K562 (cell line): ENCODE measurements around the gene SEMA4F. TPM values are rescaled to one million over a fixed set of nuclear protein-coding genes. Genes with fewer than 3 reads are reported as not detected.

ENCODE experiments used
- ATAC-seq: fragments of 200-7000 bp; cut with Tn5 transposase; 3 replicates; pipeline ENCODE4 v1.9.1; 2020; ENCODE audit warnings: moderate library complexity
- BruUV-seq: library from RNA; stranded (reverse); fragments of 400-500 nt; replicated peaks from 2 replicates; lab custom pipeline; 2021; lab: Mats Ljungman, UMichigan
- CTCF ChIA-PET: fragments of 300-600 bp; formaldehyde crosslinking; extraction: SDS; loops from one replicate; lab custom pipeline; 2021; ENCODE audit warnings: low intra/inter-chr PET ratio; lab: Yijun Ruan, JAX
- POLR2A ChIA-PET: fragments of 300-600, 350-650 bp; sonication (Branson Sonifier 250); formaldehyde crosslinking; extraction: SDS; loops from one replicate; lab custom pipeline; 2021; ENCODE audit warnings: antibody characterized with exemption, inconsistent platforms; lab: Yijun Ruan, JAX
- DNase-seq, 4 experiments: peaks; one replicate each; pipeline versions ENCODE4 v3.0.0 to v3.0.0-alpha.2; 2011 to 2018; ENCODE audit warnings: low spot score in 3 of 4, mixed read lengths in 3 of 4; ENCODE audit errors: extremely low read depth in 1 of 4
- FAIRE-seq: peaks from 2 replicates; lab custom pipeline; 2011; peaks lifted over from hg19 to GRCh38; lab: Jason Lieb, UNC
- H2AFZ ChIP-seq: 2 replicates; pipeline ENCODE4 v1.6.0; 2011; ENCODE audit warnings: low read depth, low read length, control low read depth, inconsistent platforms
- H3K27ac ChIP-seq: fragments of 200-600 bp; 3 replicates; pipeline ENCODE4 v1.8.0; 2011; ENCODE audit warnings: low read depth, mild to moderate bottlenecking, control low read depth, inconsistent platforms, low read length, moderate library complexity, mixed read lengths; ENCODE audit errors: extremely low read depth
- H3K27me3 ChIP-seq, 2 experiments: fragments of 300-600 bp in 1 of 2; 2 replicates in 1 of 2; 3 replicates in 1 of 2; pipeline versions ENCODE4 v1.6.0 to v1.8.0; 2011; ENCODE audit warnings: inconsistent platforms in 2 of 2, low read length in 2 of 2, mild to moderate bottlenecking in 1 of 2, mixed read lengths in 1 of 2, moderate library complexity in 1 of 2; ENCODE audit not compliant: control insufficient read depth in 2 of 2, insufficient read depth in 2 of 2
- H3K36me3 ChIP-seq: fragments of 300-600 bp; 3 replicates; pipeline ENCODE4 v1.8.0; 2011; ENCODE audit warnings: mild to moderate bottlenecking, low read length, inconsistent platforms; ENCODE audit not compliant: control insufficient read depth, insufficient read depth
- H3K4me1 ChIP-seq, 2 experiments: fragments of 200-600 bp in 1 of 2; replicated peaks in 1 of 2; 2 replicates in 1 of 2; 3 replicates in 1 of 2; pipeline versions ENCODE4 v1.5.1 to v1.8.0; 2011; ENCODE audit warnings: inconsistent platforms in 2 of 2, low read length in 2 of 2, mild to moderate bottlenecking in 1 of 2, mixed read lengths in 1 of 2, moderate library complexity in 1 of 2; ENCODE audit not compliant: control insufficient read depth in 2 of 2, insufficient read depth in 2 of 2
- H3K4me2 ChIP-seq: 2 replicates; pipeline ENCODE4 v1.6.1; 2011; ENCODE audit warnings: low read length, control low read depth, inconsistent platforms, mixed read lengths; ENCODE audit not compliant: insufficient read depth
- H3K4me3 ChIP-seq: fragments of 200-600 bp; sonication (generic), shearing (Covaris generic); 2 replicates; pipeline ENCODE4 v1.5.1; 2016; ENCODE audit warnings: control low read depth, inconsistent platforms
- H3K79me2 ChIP-seq: fragments of 200-600 bp; 3 replicates; pipeline ENCODE4 v1.8.0; 2011; ENCODE audit warnings: low read length, inconsistent platforms; ENCODE audit not compliant: control insufficient read depth, insufficient read depth
- H3K9ac ChIP-seq, 2 experiments: 2 replicates each; pipeline versions ENCODE4 v1.6.0 to v1.6.1; 2011; ENCODE audit warnings: low read depth in 2 of 2, low read length in 2 of 2, control low read depth in 1 of 2, inconsistent platforms in 1 of 2, mild to moderate bottlenecking in 1 of 2, mixed read lengths in 1 of 2; ENCODE audit not compliant: insufficient read depth in 1 of 2
- H3K9me1 ChIP-seq: one replicate; pipeline ENCODE4 v1.6.0; 2011; ENCODE audit warnings: inconsistent platforms, mild to moderate bottlenecking, low read length, moderate library complexity; ENCODE audit not compliant: control insufficient read depth, insufficient read depth
- H3K9me3 ChIP-seq: replicated peaks from 2 replicates; pipeline ENCODE4 v1.5.1; 2011; ENCODE audit warnings: low read depth, low read length, inconsistent platforms; ENCODE audit not compliant: control insufficient read depth, insufficient read depth
- H4K20me1 ChIP-seq: replicated peaks from 2 replicates; pipeline ENCODE4 v1.6.1; 2011; ENCODE audit warnings: low read length, inconsistent platforms, mixed read lengths; ENCODE audit not compliant: control insufficient read depth, insufficient read depth
- ARNT ChIP-seq, 2 experiments: fragments of 450-650 bp; IDR thresholded peaks; 2 replicates each; pipeline ENCODE4 v1.6.1; 2016; ENCODE audit warnings: mild to moderate bottlenecking in 1 of 2
- BACH1 ChIP-seq: fragments of 200-800 bp; sonication (Bioruptor generic); IDR thresholded peaks from 2 replicates; pipeline ENCODE4 v1.6.1; 2016; ENCODE audit warnings: missing genetic modification characterization, missing compliant biosample characterization
- BRD4 ChIP-seq: fragments of 200-600 bp; sonication (generic); IDR thresholded peaks from 2 replicates; pipeline ENCODE4 v1.6.1; 2017; ENCODE audit warnings: inconsistent platforms
- CSDE1 ChIP-seq, 2 experiments: fragments of 450-650 bp; IDR thresholded peaks; 2 replicates each; pipeline ENCODE4 v1.6.1; 2016; ENCODE audit warnings: mild to moderate bottlenecking in 1 of 2
- DDX20 ChIP-seq: fragments of 450-650 bp; IDR thresholded peaks from 2 replicates; pipeline ENCODE4 v1.6.1; 2016; ENCODE audit warnings: missing genetic modification characterization, low read depth, mild to moderate bottlenecking, missing compliant biosample characterization, moderate library complexity
- EWSR1 ChIP-seq: fragments of 450-650 bp; IDR thresholded peaks from 2 replicates; pipeline ENCODE4 v1.6.1; 2018; ENCODE audit warnings: borderline replicate concordance, mild to moderate bottlenecking, low read depth, moderate library complexity; ENCODE audit not compliant: partially characterized antibody
- FOXJ3 ChIP-seq: sonication (generic); formaldehyde crosslinking; IDR thresholded peaks from 2 replicates; pipeline ENCODE4 v1.4.0; 2020; ENCODE audit warnings: mild to moderate bottlenecking, missing genetic modification reagents
- HCFC1 ChIP-seq: IDR thresholded peaks from 2 replicates; pipeline ENCODE4 v1.6.1; 2012; ENCODE audit warnings: low read depth, low read length, improper control_type of control experiment
- LEF1 ChIP-seq: fragments of 450-650 bp; IDR thresholded peaks from 2 replicates; pipeline ENCODE4 v1.6.1; 2016; ENCODE audit warnings: mild to moderate bottlenecking
- MTF1 ChIP-seq: fragments of 250-450 bp; sonication (Bioruptor Pico); IDR thresholded peaks from 2 replicates; pipeline ENCODE4 v1.9.0; 2021; ENCODE audit warnings: moderate library complexity, mild to moderate bottlenecking, inconsistent platforms, borderline replicate concordance
- NCOA4 ChIP-seq: fragments of 450-650 bp; IDR thresholded peaks from 2 replicates; pipeline ENCODE4 v1.6.1; 2018; ENCODE audit warnings: mild to moderate bottlenecking; ENCODE audit not compliant: partially characterized antibody
- PCBP2 ChIP-seq: fragments of 200-400 bp; formaldehyde crosslinking; IDR thresholded peaks from 2 replicates; pipeline ENCODE4 v1.6.1; 2018; ENCODE audit warnings: low read length, low read depth, mild to moderate bottlenecking, moderate library complexity; ENCODE audit not compliant: poor library complexity, severe bottlenecking
- POU5F1 ChIP-seq: fragments of 150-350 bp; IDR thresholded peaks from 2 replicates; pipeline ENCODE4 v1.6.1; 2014; ENCODE audit warnings: borderline replicate concordance, low read length, low read depth, mild to moderate bottlenecking; ENCODE audit not compliant: partially characterized antibody
- RFX1 ChIP-seq: fragments of 450-650 bp; IDR thresholded peaks from 2 replicates; pipeline ENCODE4 v1.6.1; 2016; ENCODE audit warnings: mild to moderate bottlenecking, moderate library complexity
- RFX5 ChIP-seq: IDR thresholded peaks from 2 replicates; pipeline ENCODE4 v1.6.1; 2011; ENCODE audit warnings: low read depth, mild to moderate bottlenecking, improper control_type of control experiment, low read length
- SP2 ChIP-seq: IDR thresholded peaks from 2 replicates; pipeline ENCODE4 v1.6.1; 2011; ENCODE audit warnings: mild to moderate bottlenecking, low read depth, low read length, moderate library complexity; ENCODE audit not compliant: poor library complexity, severe bottlenecking; ENCODE audit errors: extremely low read depth
- ZNF324 ChIP-seq: fragments of 250-450 bp; sonication (Bioruptor Pico); IDR thresholded peaks from 2 replicates; pipeline ENCODE4 v1.4.0; 2020; ENCODE audit warnings: mild to moderate bottlenecking
- WGBS: fragments of 100-300 bp; shearing (Covaris generic); methylation state at CpG from one replicate; pipeline ENCODE4 v1.1.6; 2016; ENCODE audit warnings: low coverage, mixed read lengths; ENCODE audit not compliant: insufficient coverage; ENCODE audit errors: missing lambda C conversion rate; 5-methylcytosine and 5-hydroxymethylcytosine counted together
- in situ Hi-C: fragments of 300-500 bp; cut with MboI; formaldehyde crosslinking; loops from 4 replicates; pipeline ENCODE4 v1.15.0; 2018; ENCODE audit warnings: inconsistent platforms, mixed read lengths
- intact Hi-C: fragments of 100-400 bp; cut with micrococcal nuclease; formaldehyde crosslinking; loops from 2 replicates; pipeline ENCODE4 v1.14.2; 2022
- polyA plus RNA-seq, 8 experiments: library from polyadenylated mRNA; depleted of rRNA in 4 of 8; stranded (reverse) in 5 of 8; unstranded in 3 of 8; fragments of >200 nt; fragmentation: Nextera tagmentation in 2 of 8; fragmentation: Illumina TruSeq in 1 of 8; extraction: Ambion mirVana in 2 of 8; extraction: Trizol in 1 of 8; gene quantifications; 2 replicates each; pipeline versions ENCODE4 v1.2.1 to v1.2.3, GENCODE V29; 2011 to 2014; ENCODE audit warnings: inconsistent platforms in 1 of 8, missing spikeins in 1 of 8
- total RNA-seq, 7 experiments: library from RNA; depleted of rRNA in 6 of 7; stranded (reverse); fragments of >200 nt in 6 of 7; fragmentation: Illumina TruSeq in 2 of 7; extraction: Trizol in 2 of 7; gene quantifications; 2 replicates each; pipeline versions ENCODE4 v1.2.1 to v1.2.3, GENCODE V29; 2011 to 2021; ENCODE audit warnings: low replicate concordance in 1 of 7
- TF ChIP-seq, protein P1 (sequence below): IDR thresholded peaks from 2 replicates; pipeline ENCODE4 v1.6.1; 2011; ENCODE audit not compliant: insufficient read length; ENCODE audit errors: extremely low read depth

The SEMA4F gene
- total and polyA plus RNA-seq, 9 of the 15 experiments (the other 6 are each of a cell fraction or from before 2014, with no cell fraction given): 0.08 to 1.6 (median 0.33) TPM

DNA sequence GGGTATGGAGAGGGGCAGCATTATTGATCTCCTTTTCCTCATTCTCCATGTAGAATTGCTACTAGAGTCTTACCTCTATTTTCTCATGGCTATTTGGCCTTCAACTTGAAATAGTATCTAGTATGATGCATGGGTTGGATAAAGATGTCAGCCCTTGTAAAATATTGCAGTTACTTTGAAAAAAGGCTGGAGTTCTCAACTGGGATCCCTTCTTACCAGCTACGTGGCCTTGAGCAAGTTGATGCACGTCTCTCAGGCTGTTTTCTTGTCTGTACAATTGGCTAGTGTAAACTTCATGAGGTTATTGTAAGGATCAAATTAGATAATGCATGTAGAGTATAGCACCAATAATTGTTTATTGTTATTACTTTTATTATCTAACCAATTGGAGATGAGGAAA is 50.2 kb downstream of the SEMA4F start:
- POLR2A ChIA-PET: no interaction called here
- FAIRE-seq: no peak
- Histone ChIP-seq H3K9ac (no peak overlapping the region), H3K9me3 (no peaks in the 10 kb centered on the region), H3K9me1 (no peaks in the 10 kb centered on the region)
- in situ Hi-C loops: loop anchor here (5.0 to 25.0 kb wide), 2 partner anchors 173 to 908 kb away; no protein-coding TSS in a partner anchor
- TF ChIP-seq EWSR1: no peak
- no peak for TF ChIP-seq BRD4
- TF ChIP-seq MTF1: no peak
- no peak for TF ChIP-seq RFX5
- TF ChIP-seq, all 486 proteins: peak for 0
- ATAC-seq (no peak), DNase-seq (no peak)
- Histone ChIP-seq H2AFZ (no peak overlapping the region), H3K4me2 (no peak overlapping the region), H3K36me3 (no peaks in the 10 kb centered on the region), H3K4me3 (no peak overlapping the region), H3K27ac (no peak overlapping the region), H3K79me2 (no peaks in the 10 kb centered on the region), H3K27me3 (peaks cover 4 to 12% of the 10 kb centered on the region in 2 experiments; a peak in 3 of 5 replicates), H3K4me1 (no peaks in the 10 kb centered on the region), H4K20me1 (no peaks in the 10 kb centered on the region)
- 3% methylated on average over 2 of the region's 2 CpGs for WGBS
- intact Hi-C loops: no loop called here
- no TSS peak for BruUV-seq
- CTCF ChIA-PET: no interaction called here

DNA sequence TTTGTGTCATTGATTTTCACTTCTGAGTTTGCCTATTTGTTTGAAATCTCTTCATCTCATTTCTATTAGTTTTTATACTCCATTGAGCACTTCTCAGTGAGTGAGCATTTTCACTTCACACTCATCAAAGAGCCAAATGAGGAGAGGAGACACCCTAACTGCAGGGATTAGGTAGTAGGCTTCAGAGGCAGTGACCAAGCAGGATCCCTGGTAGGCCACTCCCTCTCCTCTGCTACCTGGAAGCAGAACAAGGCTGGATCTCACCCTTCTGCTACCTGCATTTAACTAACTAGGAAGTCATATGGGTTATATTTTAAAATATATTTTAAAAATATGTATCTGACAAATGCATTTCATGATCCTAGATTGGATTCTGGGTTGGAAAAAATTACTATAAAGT is 52.7 kb downstream of the SEMA4F start:
- FAIRE-seq: no peak

More for the DNA sequence above, 52.7 kb downstream of the SEMA4F start:
- no peak for TF ChIP-seq ZNF324 (CRISPR knock-in tag)
- TF ChIP-seq CSDE1 (IDR thresholded peaks at IDR 0.05): no peak
- TF ChIP-seq POU5F1: no peak
- TF ChIP-seq NCOA4: no peak
- TF ChIP-seq BACH1 (tag): no peak
- no peak for TF ChIP-seq ARNT (IDR thresholded peaks at IDR 0.05)
- TF ChIP-seq PCBP2: no peak
- no peak for TF ChIP-seq RFX1
- no peak for TF ChIP-seq LEF1
- TF ChIP-seq HCFC1: no peak
- TF ChIP-seq, protein P1, sequence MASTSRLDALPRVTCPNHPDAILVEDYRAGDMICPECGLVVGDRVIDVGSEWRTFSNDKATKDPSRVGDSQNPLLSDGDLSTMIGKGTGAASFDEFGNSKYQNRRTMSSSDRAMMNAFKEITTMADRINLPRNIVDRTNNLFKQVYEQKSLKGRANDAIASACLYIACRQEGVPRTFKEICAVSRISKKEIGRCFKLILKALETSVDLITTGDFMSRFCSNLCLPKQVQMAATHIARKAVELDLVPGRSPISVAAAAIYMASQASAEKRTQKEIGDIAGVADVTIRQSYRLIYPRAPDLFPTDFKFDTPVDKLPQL: no peak
- TF ChIP-seq SP2: no peak
- no peak for TF ChIP-seq FOXJ3
- no peak for TF ChIP-seq DDX20
- TF ChIP-seq, all 486 proteins: peak for 0
- no peaks in the 10 kb centered on the region for H3K4me1 ChIP-seq
- in situ Hi-C loops: loop anchor here (25.0 kb wide), 1 partner anchor 906 kb away; no protein-coding TSS in a partner anchor
- POLR2A ChIA-PET: no interaction called here
- no peak overlapping the region for H3K27ac ChIP-seq
- ATAC-seq (no peak), DNase-seq (no peak)
- no TSS peak for BruUV-seq
- H4K20me1 ChIP-seq: no peaks in the 10 kb centered on the region
- no peak overlapping the region for H2AFZ ChIP-seq
- H3K4me2 ChIP-seq: no peak overlapping the region
- H3K27me3 ChIP-seq: peaks cover 4 to 17% of the 10 kb centered on the region in 2 experiments; a peak in 4 of 5 replicates
- intact Hi-C loops: no loop called here
- no peak overlapping the region for H3K4me3 ChIP-seq
- H3K79me2 ChIP-seq: no peaks in the 10 kb centered on the region
- no peaks in the 10 kb centered on the region for H3K9me3 ChIP-seq
- no peaks in the 10 kb centered on the region for H3K36me3 ChIP-seq
- CTCF ChIA-PET: no interaction called here
- H3K9ac ChIP-seq: no peak overlapping the region
- H3K9me1 ChIP-seq: no peaks in the 10 kb centered on the region
